ENCODE data around the gene KIAA0232. TPM values are rescaled to one million over a fixed set of nuclear protein-coding genes. Genes with fewer than 3 reads are reported as not detected.

Gene KIAA0232
- total RNA-seq, 4 donors from 2014 or later: 19.8 to 73.6 (median 49.5) TPM

DNA sequence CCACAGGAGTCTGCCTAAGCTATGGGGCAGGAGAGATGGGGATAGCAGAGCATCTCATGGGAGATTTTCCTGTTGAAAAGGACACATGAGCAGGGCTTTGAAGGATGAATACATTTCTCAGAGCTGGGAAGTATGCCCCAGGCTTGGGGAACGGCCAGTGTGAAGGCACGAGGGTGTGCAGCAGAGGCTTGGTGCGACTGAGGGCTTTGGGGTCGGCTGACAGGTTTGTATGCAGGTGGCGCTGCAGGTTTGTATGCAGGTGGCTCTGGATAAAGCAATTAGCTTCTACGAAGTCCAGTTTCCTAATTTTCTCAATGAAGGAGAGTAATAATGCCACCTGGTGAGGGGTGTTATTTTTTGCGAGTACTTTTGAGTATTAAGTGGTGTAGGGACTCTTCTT, 6.8 kb upstream of the KIAA0232 start:
- Histone ChIP-seq H3K4me1 (peaks cover 0 to 41% (median 2%) of the 10 kb centered on the region in 4 donors), H3K36me3 (no peaks in the 10 kb centered on the region), H3K27ac (no peak overlapping the region), H3K4me3 (no peak overlapping the region), H3K9me3 (no peaks in the 10 kb centered on the region), H3K27me3 (no peaks in the 10 kb centered on the region)
- TF ChIP-seq, protein P1, sequence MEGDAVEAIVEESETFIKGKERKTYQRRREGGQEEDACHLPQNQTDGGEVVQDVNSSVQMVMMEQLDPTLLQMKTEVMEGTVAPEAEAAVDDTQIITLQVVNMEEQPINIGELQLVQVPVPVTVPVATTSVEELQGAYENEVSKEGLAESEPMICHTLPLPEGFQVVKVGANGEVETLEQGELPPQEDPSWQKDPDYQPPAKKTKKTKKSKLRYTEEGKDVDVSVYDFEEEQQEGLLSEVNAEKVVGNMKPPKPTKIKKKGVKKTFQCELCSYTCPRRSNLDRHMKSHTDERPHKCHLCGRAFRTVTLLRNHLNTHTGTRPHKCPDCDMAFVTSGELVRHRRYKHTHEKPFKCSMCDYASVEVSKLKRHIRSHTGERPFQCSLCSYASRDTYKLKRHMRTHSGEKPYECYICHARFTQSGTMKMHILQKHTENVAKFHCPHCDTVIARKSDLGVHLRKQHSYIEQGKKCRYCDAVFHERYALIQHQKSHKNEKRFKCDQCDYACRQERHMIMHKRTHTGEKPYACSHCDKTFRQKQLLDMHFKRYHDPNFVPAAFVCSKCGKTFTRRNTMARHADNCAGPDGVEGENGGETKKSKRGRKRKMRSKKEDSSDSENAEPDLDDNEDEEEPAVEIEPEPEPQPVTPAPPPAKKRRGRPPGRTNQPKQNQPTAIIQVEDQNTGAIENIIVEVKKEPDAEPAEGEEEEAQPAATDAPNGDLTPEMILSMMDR (IDR thresholded peaks at IDR 0.05): no peak
- TF ChIP-seq POLR2A (IDR thresholded peaks at IDR 0.05): no peak
- peak in 1 of 3 donors; percentile 23 for DNase-seq

DNA sequence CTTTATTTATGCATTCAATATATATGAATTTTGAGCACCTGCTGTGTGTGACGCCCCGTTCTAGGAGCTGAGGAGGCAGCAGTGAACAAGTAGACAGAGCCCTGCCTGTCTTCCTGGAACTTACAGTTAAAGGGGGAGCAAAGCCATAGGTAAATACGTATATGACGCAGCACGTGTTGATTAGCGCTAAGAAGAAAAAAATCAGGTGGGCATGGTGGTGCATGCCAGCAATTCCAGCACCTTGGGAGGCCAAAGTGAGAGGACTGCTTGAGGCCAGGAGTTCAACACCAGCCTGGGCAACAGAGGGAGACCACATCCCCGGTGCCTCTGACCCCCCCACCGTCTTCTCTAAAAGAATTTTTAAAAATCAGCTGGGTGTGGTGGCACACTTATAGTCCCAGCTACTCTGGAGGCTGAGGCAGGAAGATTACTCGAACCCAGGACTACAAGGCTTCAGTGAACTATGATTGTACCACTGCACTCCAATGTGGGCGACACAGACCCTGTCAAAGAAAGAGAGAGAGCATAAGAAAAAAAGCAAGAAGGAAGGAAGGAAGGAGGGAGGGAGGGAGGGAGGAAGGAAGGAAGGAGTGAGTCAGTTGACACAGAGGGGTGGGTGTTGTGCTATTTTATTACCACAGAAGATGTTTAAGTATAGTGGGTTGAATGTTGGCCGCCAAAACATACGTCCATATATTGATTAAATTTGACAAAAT, 5.4 kb upstream of the KIAA0232 start:
- Histone ChIP-seq H3K4me1 (peaks cover 0 to 43% (median 3%) of the 10 kb centered on the region in 4 donors), H3K4me3 (no peak overlapping the region), H3K9me3 (no peaks in the 10 kb centered on the region), H3K27ac (no peak overlapping the region), H3K27me3 (no peaks in the 10 kb centered on the region), H3K36me3 (no peaks in the 10 kb centered on the region)
- peak in 1 of 3 donors; percentile 13 for DNase-seq
- no peak for TF ChIP-seq POLR2A (IDR thresholded peaks at IDR 0.05)
- TF ChIP-seq, protein P1 (IDR thresholded peaks at IDR 0.05): no peak

DNA sequence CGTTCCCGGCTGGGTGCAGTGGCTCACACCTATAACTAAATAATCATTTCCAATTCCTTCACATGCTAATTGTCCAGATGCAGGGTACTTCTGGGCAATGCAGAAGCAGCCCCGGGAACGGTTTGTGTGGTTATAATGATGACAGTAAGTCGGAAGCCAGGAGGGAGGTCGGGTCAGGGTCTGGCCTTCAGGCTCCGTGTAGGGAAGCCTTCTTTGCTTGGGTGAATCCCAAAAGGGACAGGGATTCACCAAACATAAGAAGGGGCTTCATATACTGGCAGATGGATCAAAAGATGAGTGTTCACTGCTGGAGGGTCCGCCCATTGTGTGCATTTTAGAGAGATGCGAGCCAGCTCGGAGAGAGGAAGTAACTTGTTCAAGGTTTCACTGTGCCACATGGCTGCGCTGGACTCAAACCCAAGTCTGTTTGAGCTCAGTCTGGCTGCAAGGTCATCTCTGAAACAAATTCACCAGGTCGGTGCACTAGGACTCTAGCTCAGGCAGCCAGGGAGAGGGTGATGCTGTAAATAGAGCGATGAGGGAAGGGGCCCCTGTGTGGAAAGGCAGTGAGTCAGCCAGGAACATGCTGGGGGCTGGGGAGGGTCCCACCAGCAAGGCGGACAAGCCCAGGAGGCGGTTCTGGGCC, 4.8 kb upstream of the KIAA0232 start:
- Histone ChIP-seq H3K27me3 (no peaks in the 10 kb centered on the region), H3K9me3 (no peaks in the 10 kb centered on the region), H3K4me3 (no peak overlapping the region), H3K4me1 (peaks cover 0 to 37% (median 2%) of the 10 kb centered on the region in 4 donors), H3K36me3 (no peaks in the 10 kb centered on the region), H3K27ac (no peak overlapping the region)
- TF ChIP-seq, protein P1 (IDR thresholded peaks at IDR 0.05): no peak
- TF ChIP-seq POLR2A (IDR thresholded peaks at IDR 0.05): no peak
- peak in 1 of 3 donors; percentile 51 for DNase-seq

DNA sequence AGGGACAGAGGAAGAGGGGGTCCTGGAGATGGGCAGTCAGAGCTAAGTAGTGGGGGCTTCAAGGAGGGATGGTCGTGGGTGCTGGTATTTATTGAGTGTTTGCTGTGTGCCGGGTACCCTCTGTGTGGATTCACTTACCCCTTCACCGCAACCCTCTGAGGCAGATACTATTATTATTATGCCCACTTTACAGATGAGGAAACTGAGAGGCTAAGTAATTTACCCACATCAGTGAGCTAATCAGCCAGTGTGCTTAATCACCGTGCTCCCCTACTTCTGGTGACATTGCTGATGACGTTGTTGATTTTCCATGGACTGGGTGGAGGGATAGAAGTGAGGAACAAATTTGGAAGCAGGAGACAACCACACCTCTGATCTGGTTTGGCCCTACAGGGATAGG, 4.1 kb upstream of the KIAA0232 start:
- no peaks in the 10 kb centered on the region for H3K27me3 ChIP-seq
- no peak for TF ChIP-seq POLR2A (IDR thresholded peaks at IDR 0.05)
- TF ChIP-seq, protein P1 (IDR thresholded peaks at IDR 0.05): no peak
- peak in 1 of 3 donors; percentile 7 for DNase-seq
- no peaks in the 10 kb centered on the region for H3K36me3 ChIP-seq
- H3K27ac ChIP-seq: no peak overlapping the region
- H3K4me1 ChIP-seq: peaks cover 0 to 30% (median 2%) of the 10 kb centered on the region in 4 donors
- H3K4me3 ChIP-seq: no peak overlapping the region
- no peaks in the 10 kb centered on the region for H3K9me3 ChIP-seq

DNA sequence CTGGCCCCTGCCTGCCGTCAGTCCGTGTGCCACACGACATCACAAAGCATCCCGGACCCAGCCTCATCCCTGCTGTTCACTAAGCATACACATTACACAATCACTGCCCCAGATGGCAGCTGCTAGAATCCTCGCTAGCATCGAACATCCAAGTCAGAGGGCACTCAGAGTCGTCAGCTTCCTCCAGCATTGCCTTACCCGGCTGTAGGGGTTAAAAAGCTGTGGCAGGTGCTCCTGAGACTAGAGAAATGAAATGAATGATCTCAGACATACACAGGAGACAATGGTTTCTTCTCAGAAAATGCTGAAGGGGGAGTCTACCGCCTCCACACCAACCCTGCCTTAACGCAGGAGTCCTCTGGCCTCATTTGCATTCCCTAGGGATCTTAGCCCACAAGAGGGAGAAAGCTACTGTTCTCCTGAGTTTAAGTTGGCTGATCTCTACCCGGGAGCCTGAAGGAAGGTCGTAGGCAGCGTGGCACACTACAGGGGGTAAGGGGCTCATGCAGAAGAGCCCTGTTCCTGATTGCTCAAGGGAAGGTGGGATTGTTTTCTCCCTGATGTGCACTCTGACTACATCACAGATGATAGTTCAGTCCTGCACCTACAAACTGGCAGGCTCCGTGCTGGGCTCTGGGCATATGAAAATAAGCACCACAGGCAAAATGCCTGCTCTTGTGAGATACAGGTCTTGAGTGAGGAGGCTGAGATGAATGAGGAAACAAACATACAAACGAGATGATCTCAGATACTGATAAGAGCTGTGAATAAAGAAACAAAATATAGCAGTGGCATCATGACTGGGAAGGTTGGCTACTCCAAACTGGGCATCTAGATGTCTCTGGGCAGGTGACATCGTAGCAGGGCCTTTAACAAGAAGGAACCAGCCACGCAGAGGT, 2.6 kb upstream of the KIAA0232 start:
- peak overlapping the region in 1 of 4 donors; percentile 9 for H3K27ac ChIP-seq
- TF ChIP-seq, protein P1 (IDR thresholded peaks at IDR 0.05): no peak
- no peaks in the 10 kb centered on the region for H3K27me3 ChIP-seq
- no peaks in the 10 kb centered on the region for H3K36me3 ChIP-seq
- no peak overlapping the region for H3K4me3 ChIP-seq
- H3K4me1 ChIP-seq: peaks cover 0 to 31% (median 4%) of the 10 kb centered on the region in 4 donors
- no peaks in the 10 kb centered on the region for H3K9me3 ChIP-seq
- DNase-seq: peak in 1 of 3 donors; percentile 51
